ENCODE results near the gene PCF11. TPM values are rescaled to one million over a fixed set of nuclear protein-coding genes. Genes with fewer than 3 reads are reported as not detected.

PCF11 gene
- total RNA-seq, 1 donor: 46.2 TPM

- peak overlapping the region; percentile 93 for H3K4me3 ChIP-seq (ENCODE audit: low read depth, low read length)
- no peak for TF ChIP-seq CTCF (IDR thresholded peaks at IDR 0.05; ENCODE audit: insufficient read depth, low read depth, low read length)
- DNase-seq (ENCODE audit: low read depth): peak; percentile 40
These were observed 3.3 kb downstream of the PCF11 start for GRCh38 chr11:83159902-83160865.

GRCh38 chr11:83161610-83162199 is 4.8 kb downstream of the PCF11 start:
- peak; percentile 52 for DNase-seq (ENCODE audit: low read depth)
- H3K4me3 ChIP-seq (ENCODE audit: low read depth, low read length): no peak overlapping the region
- TF ChIP-seq CTCF (IDR thresholded peaks at IDR 0.05; ENCODE audit: insufficient read depth, low read depth, low read length): no peak

DNA sequence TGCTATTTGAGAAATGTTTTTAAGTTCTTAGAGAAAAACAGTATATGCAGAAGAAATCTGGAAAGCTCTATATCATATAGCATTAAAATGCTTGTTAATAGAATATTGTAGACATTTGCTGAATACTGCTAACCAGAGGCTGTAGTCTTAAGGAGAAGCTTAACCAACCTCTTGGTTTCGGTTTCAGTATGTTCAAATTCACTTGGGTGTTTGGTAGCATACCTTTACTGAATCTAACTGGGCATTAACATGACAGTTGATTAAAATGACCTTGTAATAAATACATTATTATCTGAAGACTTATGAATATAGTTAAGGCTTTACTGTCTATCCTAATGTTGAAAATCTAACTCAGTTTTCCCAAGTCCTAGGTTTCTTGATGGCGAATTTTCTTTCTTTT is 5.4 kb downstream of the PCF11 start:
- H3K4me3 ChIP-seq (ENCODE audit: low read depth, low read length): no peak overlapping the region
- peak; percentile 42 for DNase-seq (ENCODE audit: low read depth)
- TF ChIP-seq CTCF (IDR thresholded peaks at IDR 0.05; ENCODE audit: insufficient read depth, low read depth, low read length): no peak

DNA sequence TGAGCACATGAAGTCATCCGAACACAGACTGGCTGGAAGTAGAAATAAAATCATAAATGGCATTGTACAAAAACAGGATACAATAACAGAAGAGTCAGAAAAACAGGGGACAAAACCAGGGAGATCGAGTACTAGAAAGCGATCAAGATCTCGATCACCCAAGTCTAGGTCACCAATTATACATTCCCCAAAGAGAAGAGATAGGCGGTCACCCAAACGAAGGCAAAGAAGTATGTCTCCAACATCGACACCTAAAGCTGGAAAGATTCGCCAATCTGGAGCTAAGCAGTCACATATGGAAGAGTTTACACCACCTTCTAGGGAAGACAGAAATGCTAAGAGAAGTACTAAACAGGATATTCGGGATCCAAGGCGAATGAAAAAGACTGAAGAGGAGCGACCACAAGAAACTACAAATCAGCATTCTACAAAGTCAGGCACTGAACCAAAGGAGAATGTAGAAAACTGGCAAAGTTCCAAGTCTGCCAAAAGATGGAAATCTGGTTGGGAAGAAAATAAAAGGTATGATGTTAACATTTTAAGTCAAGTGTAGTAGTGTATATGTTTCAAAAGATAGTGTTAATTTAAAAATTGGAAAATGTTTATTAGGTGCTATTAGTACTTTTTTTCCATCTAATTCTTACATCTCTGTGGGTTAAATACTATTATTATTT is 9.4 kb downstream of the PCF11 start:
- no peak overlapping the region for H3K4me3 ChIP-seq (ENCODE audit: low read depth, low read length)
- TF ChIP-seq CTCF (IDR thresholded peaks at IDR 0.05; ENCODE audit: insufficient read depth, low read depth, low read length): no peak
- no peak for DNase-seq (ENCODE audit: low read depth)

- no peak overlapping the region for H3K4me3 ChIP-seq (ENCODE audit: low read depth, low read length)
- no peak for DNase-seq (ENCODE audit: low read depth)
- TF ChIP-seq CTCF (IDR thresholded peaks at IDR 0.05; ENCODE audit: insufficient read depth, low read depth, low read length): no peak
These were observed 11.8 kb downstream of the PCF11 start for GRCh38 chr11:83168756-83169155.

DNA sequence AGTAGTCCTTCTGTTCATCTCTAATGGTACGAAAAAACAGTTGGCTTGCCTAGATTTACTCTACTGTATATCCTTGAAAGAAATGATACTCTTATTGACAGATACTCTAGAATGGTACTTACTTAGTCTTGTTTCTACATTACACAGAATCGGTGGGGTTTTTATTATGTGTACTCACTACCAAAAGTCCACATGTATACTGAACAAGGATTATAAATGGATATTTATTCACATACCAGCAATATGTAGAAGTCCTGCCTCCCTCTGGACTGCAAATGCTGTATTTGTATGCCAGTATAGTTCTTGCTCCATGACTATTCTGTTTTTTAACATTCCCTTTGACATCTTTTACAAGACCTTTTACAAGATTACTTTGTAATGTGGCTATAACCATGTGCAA is 13.9 kb downstream of the PCF11 start:
- DNase-seq (ENCODE audit: low read depth): no peak
- TF ChIP-seq CTCF (IDR thresholded peaks at IDR 0.05; ENCODE audit: insufficient read depth, low read depth, low read length): no peak
- peak overlapping the region; percentile 21 for H3K4me3 ChIP-seq (ENCODE audit: low read depth, low read length)
